22Rv1 (cell line): ENCODE data around the gene ZNF385C.

Experiments used
- H3K27ac ChIP-seq: fragments of 450-650 bp; 2 replicates; pipeline ENCODE4 v1.5.1; 2017
- ZFX ChIP-seq: fragments of 450-650 bp; IDR thresholded peaks from 2 replicates; pipeline ENCODE4 v1.6.1; 2017; ENCODE audit warnings: antibody characterized with exemption, borderline replicate concordance
- TF ChIP-seq, protein P1 (sequence below): fragments of 450-650 bp; IDR thresholded peaks from 2 replicates; pipeline ENCODE4 v1.5.1; 2017; ENCODE audit warnings: mild to moderate bottlenecking

ZNF385C gene

DNA sequence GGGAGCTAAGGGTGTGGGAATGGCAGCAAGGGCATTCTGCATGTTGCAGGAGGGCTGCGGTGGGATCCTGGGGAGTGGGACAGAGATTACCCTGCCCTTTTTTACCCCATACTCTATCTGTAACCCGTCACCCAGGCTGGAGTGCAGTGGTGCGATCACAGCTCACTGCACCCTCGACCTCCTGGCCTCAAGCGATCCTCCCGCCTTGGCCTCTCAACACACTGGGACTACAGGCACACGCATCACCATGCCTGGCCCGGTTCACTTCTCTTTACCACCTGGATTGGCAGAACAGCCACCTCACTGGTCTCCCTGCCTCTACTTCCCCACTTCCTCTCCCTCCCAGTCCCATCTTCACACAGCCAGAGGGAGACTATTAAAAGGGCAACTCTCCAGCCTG, 9.5 kb downstream of the ZNF385C start:
- TF ChIP-seq, protein P1, sequence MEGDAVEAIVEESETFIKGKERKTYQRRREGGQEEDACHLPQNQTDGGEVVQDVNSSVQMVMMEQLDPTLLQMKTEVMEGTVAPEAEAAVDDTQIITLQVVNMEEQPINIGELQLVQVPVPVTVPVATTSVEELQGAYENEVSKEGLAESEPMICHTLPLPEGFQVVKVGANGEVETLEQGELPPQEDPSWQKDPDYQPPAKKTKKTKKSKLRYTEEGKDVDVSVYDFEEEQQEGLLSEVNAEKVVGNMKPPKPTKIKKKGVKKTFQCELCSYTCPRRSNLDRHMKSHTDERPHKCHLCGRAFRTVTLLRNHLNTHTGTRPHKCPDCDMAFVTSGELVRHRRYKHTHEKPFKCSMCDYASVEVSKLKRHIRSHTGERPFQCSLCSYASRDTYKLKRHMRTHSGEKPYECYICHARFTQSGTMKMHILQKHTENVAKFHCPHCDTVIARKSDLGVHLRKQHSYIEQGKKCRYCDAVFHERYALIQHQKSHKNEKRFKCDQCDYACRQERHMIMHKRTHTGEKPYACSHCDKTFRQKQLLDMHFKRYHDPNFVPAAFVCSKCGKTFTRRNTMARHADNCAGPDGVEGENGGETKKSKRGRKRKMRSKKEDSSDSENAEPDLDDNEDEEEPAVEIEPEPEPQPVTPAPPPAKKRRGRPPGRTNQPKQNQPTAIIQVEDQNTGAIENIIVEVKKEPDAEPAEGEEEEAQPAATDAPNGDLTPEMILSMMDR: no peak
- no peak for TF ChIP-seq ZFX
- H3K27ac ChIP-seq: no peak overlapping the region

DNA sequence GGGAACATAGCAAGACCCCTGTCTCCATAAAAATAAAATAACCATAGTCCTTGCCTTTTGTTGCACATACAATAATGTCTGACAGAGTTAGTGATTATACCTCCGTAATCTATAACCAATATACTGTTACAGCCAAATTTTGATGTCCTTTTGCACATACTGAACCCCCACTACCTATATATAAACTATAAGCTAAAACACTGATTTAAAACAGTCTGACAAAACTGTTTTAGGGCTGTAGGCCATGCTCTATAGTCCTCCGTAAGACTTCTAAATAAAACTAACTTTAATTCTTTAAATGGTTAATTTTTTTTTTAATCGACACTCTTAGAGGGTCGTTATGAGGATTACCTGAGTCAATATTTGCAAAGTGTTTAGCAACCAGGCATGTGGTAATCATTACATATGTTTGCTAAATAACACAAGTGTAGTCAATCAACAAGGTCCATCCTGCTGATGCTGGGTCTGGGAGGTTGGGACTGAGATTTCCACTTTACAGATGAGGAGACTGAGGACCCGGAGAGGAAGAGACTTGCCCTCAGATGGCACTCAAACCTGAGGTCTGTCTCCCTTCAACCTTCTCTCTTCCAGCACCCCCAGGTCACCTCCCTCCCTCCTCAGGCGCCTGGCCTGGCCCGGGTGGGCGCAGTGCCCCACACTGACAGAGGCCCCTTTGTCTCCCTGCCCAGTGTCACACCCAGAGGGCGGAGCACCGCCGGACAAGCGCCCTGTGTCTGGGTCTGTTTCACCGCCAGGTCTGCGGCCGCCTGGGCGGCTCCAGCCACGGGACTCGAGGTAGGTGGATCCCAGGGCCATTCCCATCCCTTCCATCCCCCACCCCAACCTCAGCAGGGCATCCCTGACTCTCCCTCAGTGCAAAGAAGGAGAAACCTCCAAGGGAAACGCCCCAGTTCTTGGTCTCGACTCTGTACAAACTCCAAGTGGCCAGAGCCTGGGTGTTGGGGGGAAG, 10.3 kb downstream of the ZNF385C start:
- H3K27ac ChIP-seq: no peak overlapping the region
- TF ChIP-seq, protein P1: no peak
- no peak for TF ChIP-seq ZFX

DNA sequence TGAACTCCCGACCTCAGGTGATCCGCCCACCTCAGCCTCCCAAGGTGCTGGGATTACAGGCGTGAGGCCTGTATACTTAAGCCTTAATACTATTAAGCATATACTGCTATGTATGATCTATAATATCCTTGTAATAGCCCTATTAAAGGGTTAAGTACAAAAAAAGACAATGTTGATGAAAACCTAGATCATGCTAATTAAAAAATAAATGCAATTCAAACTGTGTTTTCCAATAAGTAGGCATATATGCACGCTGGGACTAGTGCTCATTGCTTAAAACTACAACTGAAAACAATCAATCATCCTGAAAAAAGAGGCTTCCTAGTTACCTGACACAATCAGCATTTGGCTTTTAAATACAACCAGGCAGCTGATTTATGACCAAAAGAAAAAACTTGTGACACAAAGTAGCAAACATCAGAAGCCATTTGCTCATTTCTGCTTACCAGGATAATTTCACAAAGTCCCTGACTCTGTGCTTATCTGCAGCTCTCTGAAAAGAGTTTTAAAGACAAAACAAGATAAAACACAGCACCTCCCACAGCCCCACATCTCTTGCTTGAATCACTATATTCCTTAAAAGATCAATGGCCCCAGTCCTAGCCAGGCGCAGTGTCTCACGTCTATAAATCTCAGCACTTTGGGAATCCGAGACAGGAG, 11.1 kb downstream of the ZNF385C start:
- no peak overlapping the region for H3K27ac ChIP-seq
- TF ChIP-seq, protein P1: no peak
- no peak for TF ChIP-seq ZFX

DNA sequence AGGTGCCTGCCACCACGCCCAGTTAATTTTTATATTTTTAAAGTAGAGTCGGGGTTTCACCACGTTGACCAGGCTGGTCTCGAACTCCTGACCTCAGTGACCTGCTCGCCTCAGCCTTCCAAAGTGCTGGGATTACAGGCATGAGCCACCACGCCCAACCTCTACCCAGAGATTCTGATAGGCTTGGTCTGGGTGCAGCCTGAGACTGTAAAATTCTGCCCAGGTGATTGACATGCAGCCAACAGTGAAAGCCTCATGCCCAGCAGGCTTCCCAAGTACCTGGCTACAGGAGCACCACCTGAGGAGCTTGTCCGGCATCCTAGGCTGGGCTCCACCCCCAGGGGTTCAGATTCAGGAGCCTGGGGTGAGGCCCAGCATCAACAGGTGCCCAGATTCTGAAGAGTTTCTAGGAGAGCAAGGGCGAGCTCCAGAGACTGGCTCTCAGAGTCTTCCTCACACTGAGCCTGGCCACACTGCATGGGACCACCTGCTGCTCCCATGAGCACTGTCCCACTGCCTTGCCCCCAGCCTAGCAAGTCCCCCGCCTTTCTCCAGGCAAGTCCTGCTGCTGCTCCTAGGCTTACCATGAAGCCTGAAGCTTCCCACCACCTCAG, 16.6 kb downstream of the ZNF385C start:
- TF ChIP-seq, protein P1: no peak
- no peak for TF ChIP-seq ZFX

DNA sequence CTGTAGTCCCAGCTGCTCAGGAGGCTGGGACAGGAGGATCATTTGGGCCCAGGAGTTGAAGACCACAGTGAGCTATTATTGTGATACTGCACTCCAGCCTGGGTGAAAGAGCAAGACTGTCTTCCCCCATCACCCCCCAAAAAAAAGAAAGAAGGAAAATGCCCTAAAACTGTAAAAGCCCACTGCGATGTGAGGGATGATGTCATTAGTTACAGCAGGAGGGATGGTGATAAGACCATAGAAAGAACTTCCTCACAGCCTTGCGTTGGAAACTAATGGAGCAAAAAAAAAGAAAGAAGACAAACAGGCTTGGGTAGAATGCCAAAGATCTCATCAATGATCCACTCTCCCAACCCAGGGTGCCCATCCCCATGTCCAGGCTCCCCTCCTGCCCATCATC, 18.7 kb downstream of the ZNF385C start:
- no peak overlapping the region for H3K27ac ChIP-seq
- no peak for TF ChIP-seq ZFX

More for the DNA sequence above, 16.6 kb downstream of the ZNF385C start:
- no peak overlapping the region for H3K27ac ChIP-seq

DNA sequence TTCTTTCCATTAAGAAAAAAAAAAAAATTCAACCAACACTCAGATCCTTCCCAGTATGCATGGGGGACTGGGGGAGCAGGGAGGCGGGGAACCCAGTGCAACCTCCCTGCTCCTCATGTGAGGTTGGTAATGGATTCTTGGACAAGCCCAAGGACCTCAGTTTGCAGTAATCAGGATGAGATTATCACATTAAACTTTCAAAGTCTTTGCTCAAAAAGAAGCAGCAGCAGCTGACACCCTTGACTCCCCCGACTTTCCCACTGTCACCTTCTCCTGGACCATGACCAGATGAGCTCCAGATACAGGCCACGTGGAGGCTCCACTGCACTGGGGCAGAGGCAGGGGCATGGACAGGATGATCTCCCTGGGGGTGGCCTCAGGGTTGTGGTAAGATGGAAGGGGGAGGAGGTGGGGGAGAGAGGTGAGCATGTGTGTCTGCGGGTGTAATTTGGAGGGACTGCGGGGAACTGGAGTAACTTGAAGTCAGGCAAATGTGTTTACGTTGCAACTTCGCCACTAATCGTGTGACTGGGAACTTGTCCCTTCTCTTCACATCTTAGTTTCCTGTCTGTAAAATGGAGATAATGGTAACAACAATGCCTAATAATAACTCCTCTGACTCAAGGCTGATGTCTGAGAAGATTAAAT, 19.8 kb downstream of the ZNF385C start:
- no peak overlapping the region for H3K27ac ChIP-seq
- no peak for TF ChIP-seq ZFX
- TF ChIP-seq, protein P1: no peak

DNA sequence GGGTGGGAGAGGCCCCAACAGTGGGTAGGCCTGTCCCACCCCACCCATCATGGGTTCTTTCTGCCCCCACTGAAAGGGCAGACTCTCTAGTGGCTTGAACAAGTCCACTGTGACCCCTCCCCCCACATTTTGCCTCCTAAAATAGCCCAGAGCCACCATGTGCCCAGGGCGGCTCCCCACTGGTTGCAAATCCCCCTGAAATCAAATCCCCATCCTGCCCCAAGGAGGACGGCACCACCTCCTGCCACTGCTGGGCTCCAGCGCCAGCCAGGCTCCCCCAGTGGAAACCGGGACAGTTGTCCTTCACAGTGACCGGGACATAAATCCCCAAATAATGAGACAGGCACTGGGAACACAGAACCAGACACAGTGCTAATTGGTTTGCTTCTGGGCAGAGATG, 20.5 kb downstream of the ZNF385C start:
- no peak for TF ChIP-seq ZFX
- TF ChIP-seq, protein P1: no peak

More for the DNA sequence above, 20.5 kb downstream of the ZNF385C start:
- H3K27ac ChIP-seq: no peak overlapping the region
